Activated B cell treated with CpG ODN at 0.5 μM for 24 hours (primary cell): ENCODE data around the gene KLHL3. TPM values are rescaled to one million over a fixed set of nuclear protein-coding genes. Genes with fewer than 3 reads are reported as not detected.

Source experiments
- ATAC-seq: fragments of 200-7000 bp; cut with Tn5 transposase; one replicate; pipeline ENCODE4 v1.10.0; 2021; ENCODE audit warnings: low read depth, mild to moderate bottlenecking, moderate library complexity
- CTCF ChIA-PET: fragments of 350-600 bp; sonication (Branson Sonifier 250); formaldehyde crosslinking; loops from one replicate; lab custom pipeline; 2021; ENCODE audit warnings: antibody characterized with exemption; lab: Charles Lee
- POLR2A ChIA-PET: fragments of 350-600 bp; sonication (Branson Sonifier 250); formaldehyde crosslinking; loops from one replicate; lab custom pipeline; 2021; ENCODE audit warnings: antibody characterized with exemption; lab: Charles Lee
- DNase-seq: peaks from one replicate; pipeline ENCODE4 v3.0.0; 2022
- H3K27ac Mint-ChIP-seq: one replicate; pipeline ENCODE4 v1.8.0; 2020; ENCODE audit warnings: mixed read lengths
- H3K27me3 Mint-ChIP-seq: one replicate; pipeline ENCODE4 v1.8.0; 2021; ENCODE audit warnings: mixed read lengths
- H3K36me3 Mint-ChIP-seq: one replicate; pipeline ENCODE4 v1.8.0; 2021; ENCODE audit warnings: low read depth, mixed read lengths
- H3K4me1 Mint-ChIP-seq: one replicate; pipeline ENCODE4 v1.8.0; 2021; ENCODE audit warnings: mixed read lengths
- H3K4me3 Mint-ChIP-seq: one replicate; pipeline ENCODE4 v1.8.0; 2020; ENCODE audit warnings: mild to moderate bottlenecking, mixed read lengths
- H3K9me3 Mint-ChIP-seq: one replicate; pipeline ENCODE4 v1.8.0; 2020; ENCODE audit warnings: mixed read lengths
- intact Hi-C: fragments of 100-400 bp; cut with micrococcal nuclease; formaldehyde crosslinking; loops from one replicate; pipeline ENCODE4 v1.15.1; 2024
- total RNA-seq: library from RNA; stranded (reverse); gene quantifications from 2 replicates; pipeline ENCODE4 v1.2.3, GENCODE V29; 2022
- TF ChIP-seq, protein P1 (sequence below): fragments of 200-600 bp; IDR thresholded peaks from one replicate; pipeline ENCODE4 v1.8.0; 2022; ENCODE audit warnings: antibody characterized with exemption, mild to moderate bottlenecking

The KLHL3 gene
- total RNA-seq, 1 donor from 2014 or later, result 5.9 TPM

- H3K27me3 Mint-ChIP-seq, result peaks cover 26% of the 10 kb centered on the region
Observed at GRCh38 chr5:137605411-137605810, 130.5 kb downstream of the KLHL3 start.

DNA sequence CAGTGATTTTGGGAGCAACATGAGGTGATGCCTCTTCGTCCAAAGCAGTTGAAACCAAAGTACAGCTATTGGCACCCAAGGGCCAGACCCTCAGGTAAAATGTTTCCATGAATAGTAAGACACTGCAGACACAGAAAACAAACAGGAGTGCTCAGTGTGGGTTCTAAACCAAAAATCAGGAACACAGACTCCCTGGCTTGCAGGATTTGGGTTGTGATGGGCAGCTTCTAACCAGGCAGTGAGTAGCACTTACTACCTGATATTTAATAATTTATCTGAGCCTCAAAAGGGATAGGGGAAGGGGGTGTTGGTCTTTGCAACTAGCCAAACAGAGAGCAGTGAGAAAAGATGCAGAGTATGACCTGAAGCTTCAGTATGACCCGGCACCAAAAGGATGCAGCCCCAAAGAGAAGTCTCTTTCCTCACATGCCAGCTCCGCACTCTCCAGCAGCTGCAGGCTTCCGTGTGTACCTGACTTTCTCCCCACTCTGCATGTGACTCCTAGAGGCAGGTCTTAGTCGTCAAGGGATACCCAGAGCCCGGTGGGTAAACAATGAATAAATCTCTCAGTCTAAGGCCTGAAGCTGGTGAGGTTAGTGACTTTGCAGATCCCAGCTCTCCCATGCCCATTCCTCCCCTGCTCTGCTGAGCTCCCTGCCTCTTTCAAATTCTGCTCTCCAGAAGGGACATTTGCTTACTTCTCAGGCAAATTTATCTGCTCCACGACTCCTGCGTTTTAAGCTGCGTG, 131.4 kb downstream of the KLHL3 start:
- CTCF ChIA-PET, result no interaction called here
- Mint-ChIP-seq H3K9me3 (no peaks in the 10 kb centered on the region), H3K27ac (no peak overlapping the region), H3K4me3 (no peak overlapping the region), H3K4me1 (no peaks in the 10 kb centered on the region), H3K27me3 (peaks cover 29% of the 10 kb centered on the region), H3K36me3 (no peaks in the 10 kb centered on the region)
- POLR2A ChIA-PET, result no interaction called here
- TF ChIP-seq, protein P1, sequence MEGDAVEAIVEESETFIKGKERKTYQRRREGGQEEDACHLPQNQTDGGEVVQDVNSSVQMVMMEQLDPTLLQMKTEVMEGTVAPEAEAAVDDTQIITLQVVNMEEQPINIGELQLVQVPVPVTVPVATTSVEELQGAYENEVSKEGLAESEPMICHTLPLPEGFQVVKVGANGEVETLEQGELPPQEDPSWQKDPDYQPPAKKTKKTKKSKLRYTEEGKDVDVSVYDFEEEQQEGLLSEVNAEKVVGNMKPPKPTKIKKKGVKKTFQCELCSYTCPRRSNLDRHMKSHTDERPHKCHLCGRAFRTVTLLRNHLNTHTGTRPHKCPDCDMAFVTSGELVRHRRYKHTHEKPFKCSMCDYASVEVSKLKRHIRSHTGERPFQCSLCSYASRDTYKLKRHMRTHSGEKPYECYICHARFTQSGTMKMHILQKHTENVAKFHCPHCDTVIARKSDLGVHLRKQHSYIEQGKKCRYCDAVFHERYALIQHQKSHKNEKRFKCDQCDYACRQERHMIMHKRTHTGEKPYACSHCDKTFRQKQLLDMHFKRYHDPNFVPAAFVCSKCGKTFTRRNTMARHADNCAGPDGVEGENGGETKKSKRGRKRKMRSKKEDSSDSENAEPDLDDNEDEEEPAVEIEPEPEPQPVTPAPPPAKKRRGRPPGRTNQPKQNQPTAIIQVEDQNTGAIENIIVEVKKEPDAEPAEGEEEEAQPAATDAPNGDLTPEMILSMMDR, result no peak
- intact Hi-C loops, result no loop called here
- DNase-seq (no peak), ATAC-seq (no peak)

More at GRCh38 chr5:137605411-137605810, 130.5 kb downstream of the KLHL3 start:
- Mint-ChIP-seq H3K9me3 (no peaks in the 10 kb centered on the region), H3K36me3 (no peaks in the 10 kb centered on the region), H3K4me3 (no peak overlapping the region), H3K27ac (no peak overlapping the region), H3K4me1 (no peaks in the 10 kb centered on the region)
- POLR2A ChIA-PET, result no interaction called here
- intact Hi-C loops, result no loop called here
- CTCF ChIA-PET, result no interaction called here
- TF ChIP-seq, protein P1, result no peak
- no peak for ATAC-seq
- no peak for DNase-seq

DNA sequence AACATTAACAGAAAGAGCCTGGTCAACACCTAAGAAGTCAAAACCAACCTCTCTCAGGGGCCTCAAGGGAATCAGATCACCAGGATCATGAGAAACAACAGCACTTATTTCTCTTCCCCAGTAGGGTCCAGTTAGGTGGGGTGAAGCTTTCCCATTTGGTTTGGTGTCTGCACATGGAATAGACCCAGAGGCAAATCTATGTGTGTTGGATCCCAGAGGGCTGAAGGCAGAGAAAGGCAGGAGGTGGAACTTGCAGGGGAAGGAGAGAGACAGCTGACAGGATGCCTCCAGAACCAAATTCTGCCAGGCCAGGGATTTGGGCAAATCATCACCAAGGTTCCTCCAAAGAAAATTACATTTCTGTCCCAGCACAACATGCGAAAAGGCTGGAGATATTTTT, 132.0 kb downstream of the KLHL3 start:
- ChIA-PET POLR2A (no interaction called here), CTCF (no interaction called here)
- Mint-ChIP-seq H3K27me3 (peaks cover 32% of the 10 kb centered on the region), H3K27ac (no peak overlapping the region), H3K4me3 (no peak overlapping the region), H3K9me3 (no peaks in the 10 kb centered on the region), H3K36me3 (no peaks in the 10 kb centered on the region), H3K4me1 (no peaks in the 10 kb centered on the region)
- no peak for DNase-seq
- ATAC-seq, result no peak
- TF ChIP-seq, protein P1, result no peak
- intact Hi-C loops, result no loop called here

DNA sequence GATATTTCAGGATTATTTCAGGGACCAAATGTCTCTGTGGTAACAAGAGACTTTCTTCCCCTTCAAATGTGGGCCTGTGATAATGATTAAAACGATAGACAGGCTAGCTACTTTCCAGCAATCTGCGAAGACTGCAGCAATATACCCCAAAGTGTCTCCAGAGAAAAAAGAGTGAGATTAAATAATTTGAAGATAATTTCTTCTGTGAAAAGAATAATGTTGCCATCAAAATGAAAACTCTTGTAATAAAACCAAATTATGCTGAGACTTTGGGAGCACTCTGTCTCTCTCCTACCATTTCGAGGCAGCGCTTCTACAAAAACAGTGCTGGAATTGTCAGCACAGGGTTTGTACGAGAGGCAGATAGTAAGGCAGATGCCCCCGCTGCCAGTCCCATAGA, 132.5 kb downstream of the KLHL3 start:
- POLR2A ChIA-PET, result no interaction called here
- H3K9me3 Mint-ChIP-seq, result no peaks in the 10 kb centered on the region
- CTCF ChIA-PET, result no interaction called here
- H3K27me3 Mint-ChIP-seq, result peaks cover 37% of the 10 kb centered on the region
- H3K4me1 Mint-ChIP-seq, result no peaks in the 10 kb centered on the region
- TF ChIP-seq, protein P1, result no peak
- no peak overlapping the region for H3K27ac Mint-ChIP-seq
- H3K4me3 Mint-ChIP-seq, result no peak overlapping the region
- intact Hi-C loops, result no loop called here
- no peaks in the 10 kb centered on the region for H3K36me3 Mint-ChIP-seq
- no peak for DNase-seq
- no peak for ATAC-seq

DNA sequence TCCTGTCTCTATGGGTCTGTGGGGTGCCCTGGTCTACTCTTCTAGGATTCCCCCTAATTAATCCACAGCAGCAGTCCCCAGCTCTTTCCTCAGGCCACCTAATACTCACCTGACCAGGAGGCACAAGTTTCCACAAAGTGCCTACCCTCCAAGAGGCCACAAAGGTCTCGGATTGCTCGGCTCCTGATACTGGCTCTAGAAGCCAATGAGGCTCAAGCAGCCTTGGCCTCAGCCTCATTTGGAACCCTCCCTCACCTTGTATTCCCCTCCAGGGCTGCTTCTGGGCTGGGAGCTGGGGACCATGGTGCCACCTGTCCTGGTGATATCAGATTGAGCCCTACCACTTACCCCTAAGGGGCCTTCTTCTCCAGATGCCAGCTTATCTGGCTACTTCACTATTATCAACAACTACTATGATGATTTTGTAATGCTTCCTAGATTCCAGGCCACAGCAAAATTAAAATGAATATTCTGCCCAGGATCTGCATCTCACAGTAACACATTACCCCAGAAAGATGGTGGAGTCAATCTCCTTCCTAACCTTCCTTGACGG, 133.1 kb downstream of the KLHL3 start:
- TF ChIP-seq, protein P1, result no peak
- Mint-ChIP-seq H3K4me1 (no peaks in the 10 kb centered on the region), H3K27ac (no peak overlapping the region), H3K36me3 (no peaks in the 10 kb centered on the region), H3K4me3 (no peak overlapping the region), H3K9me3 (no peaks in the 10 kb centered on the region), H3K27me3 (peaks cover 36% of the 10 kb centered on the region)
- ATAC-seq (no peak), DNase-seq (no peak)
- intact Hi-C loops, result no loop called here
- ChIA-PET POLR2A (no interaction called here), CTCF (no interaction called here)
